ENCODE data around the gene LCN6. TPM values are rescaled to one million over a fixed set of nuclear protein-coding genes. Genes with fewer than 3 reads are reported as not detected.

Gene LCN6
- total and polyA plus RNA-seq, 2 of the 13 experiments (the other 11 are each of a cell fraction or from before 2014, with no cell fraction given), result not detected

GRCh38 chr9:136728080-136728547 is 20.2 kb downstream of the LCN6 start (continued):
- TF ChIP-seq, protein P1, sequence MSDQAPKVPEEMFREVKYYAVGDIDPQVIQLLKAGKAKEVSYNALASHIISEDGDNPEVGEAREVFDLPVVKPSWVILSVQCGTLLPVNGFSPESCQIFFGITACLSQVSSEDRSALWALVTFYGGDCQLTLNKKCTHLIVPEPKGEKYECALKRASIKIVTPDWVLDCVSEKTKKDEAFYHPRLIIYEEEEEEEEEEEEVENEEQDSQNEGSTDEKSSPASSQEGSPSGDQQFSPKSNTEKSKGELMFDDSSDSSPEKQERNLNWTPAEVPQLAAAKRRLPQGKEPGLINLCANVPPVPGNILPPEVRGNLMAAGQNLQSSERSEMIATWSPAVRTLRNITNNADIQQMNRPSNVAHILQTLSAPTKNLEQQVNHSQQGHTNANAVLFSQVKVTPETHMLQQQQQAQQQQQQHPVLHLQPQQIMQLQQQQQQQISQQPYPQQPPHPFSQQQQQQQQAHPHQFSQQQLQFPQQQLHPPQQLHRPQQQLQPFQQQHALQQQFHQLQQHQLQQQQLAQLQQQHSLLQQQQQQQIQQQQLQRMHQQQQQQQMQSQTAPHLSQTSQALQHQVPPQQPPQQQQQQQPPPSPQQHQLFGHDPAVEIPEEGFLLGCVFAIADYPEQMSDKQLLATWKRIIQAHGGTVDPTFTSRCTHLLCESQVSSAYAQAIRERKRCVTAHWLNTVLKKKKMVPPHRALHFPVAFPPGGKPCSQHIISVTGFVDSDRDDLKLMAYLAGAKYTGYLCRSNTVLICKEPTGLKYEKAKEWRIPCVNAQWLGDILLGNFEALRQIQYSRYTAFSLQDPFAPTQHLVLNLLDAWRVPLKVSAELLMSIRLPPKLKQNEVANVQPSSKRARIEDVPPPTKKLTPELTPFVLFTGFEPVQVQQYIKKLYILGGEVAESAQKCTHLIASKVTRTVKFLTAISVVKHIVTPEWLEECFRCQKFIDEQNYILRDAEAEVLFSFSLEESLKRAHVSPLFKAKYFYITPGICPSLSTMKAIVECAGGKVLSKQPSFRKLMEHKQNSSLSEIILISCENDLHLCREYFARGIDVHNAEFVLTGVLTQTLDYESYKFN (CRISPR knock-in tag; conservative IDR thresholded peaks at IDR 0.05), result peak; percentile 23; the same call in 1 of the 2 replicates
- TF ChIP-seq ELF1 (CRISPR knock-in tag; IDR thresholded peaks at IDR 0.05), result peak; percentile 66
- TF ChIP-seq ZNF589 (CRISPR knock-in tag; conservative IDR thresholded peaks at IDR 0.05), result 0 out of 2 replicates have a peak, but pooled peaks have one; percentile 36
- peak; percentile 67 for TF ChIP-seq SKI (IDR thresholded peaks at IDR 0.05; ENCODE audit: partially characterized antibody)
- peak; percentile 62; the same call in 1 of the 2 replicates for TF ChIP-seq ZNF709 (CRISPR knock-in tag; IDR thresholded peaks at IDR 0.05)
- no peak; the same call in 1 of the 2 replicates for TF ChIP-seq HNF1B (CRISPR knock-in tag; IDR thresholded peaks at IDR 0.05)
- TF ChIP-seq FOXA3 (CRISPR knock-in tag; IDR thresholded peaks at IDR 0.05), result peak; percentile 56
- TF ChIP-seq TGIF2 (CRISPR knock-in tag; IDR thresholded peaks at IDR 0.05), result 0 out of 2 replicates have a peak, but pooled peaks have one; percentile 12
- 0 out of 2 replicates have a peak, but pooled peaks have one; percentile 49 for TF ChIP-seq ZNF20 (CRISPR knock-in tag; IDR thresholded peaks at IDR 0.05)
- TF ChIP-seq TAF15 (IDR thresholded peaks at IDR 0.05; ENCODE audit: low read depth, low read length, poor library complexity, severe bottlenecking), result peak; percentile 32
- TF ChIP-seq MYNN (CRISPR knock-in tag; IDR thresholded peaks at IDR 0.05; ENCODE audit: low read depth), result peak; percentile 49; the same call in 1 of the 2 replicates
- TF ChIP-seq CBFB (CRISPR knock-in tag; IDR thresholded peaks at IDR 0.05), result peak; percentile 88
- TF ChIP-seq, protein P2, sequence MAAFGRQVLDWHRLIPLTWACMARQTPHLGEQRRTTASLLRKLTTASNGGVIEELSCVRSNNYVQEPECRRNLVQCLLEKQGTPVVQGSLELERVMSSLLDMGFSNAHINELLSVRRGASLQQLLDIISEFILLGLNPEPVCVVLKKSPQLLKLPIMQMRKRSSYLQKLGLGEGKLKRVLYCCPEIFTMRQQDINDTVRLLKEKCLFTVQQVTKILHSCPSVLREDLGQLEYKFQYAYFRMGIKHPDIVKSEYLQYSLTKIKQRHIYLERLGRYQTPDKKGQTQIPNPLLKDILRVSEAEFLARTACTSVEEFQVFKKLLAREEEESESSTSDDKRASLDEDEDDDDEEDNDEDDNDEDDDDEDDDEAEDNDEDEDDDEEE (CRISPR knock-in tag; IDR thresholded peaks at IDR 0.05), result peak; percentile 78
- TF ChIP-seq GMEB2 (CRISPR knock-in tag; IDR thresholded peaks at IDR 0.05; ENCODE audit: low read depth), result 0 out of 2 replicates have a peak, but pooled peaks have one; percentile 39
- 0 out of 2 replicates have a peak, but pooled peaks have one; percentile 41 for TF ChIP-seq FOXP4 (CRISPR knock-in tag; IDR thresholded peaks at IDR 0.05)
- TF ChIP-seq NR3C1 (CRISPR knock-in tag; IDR thresholded peaks at IDR 0.05), result no peak
- TF ChIP-seq NR1H2 (CRISPR knock-in tag; IDR thresholded peaks at IDR 0.05; ENCODE audit: borderline replicate concordance, low read depth), result no peak
- TF ChIP-seq, protein P3, sequence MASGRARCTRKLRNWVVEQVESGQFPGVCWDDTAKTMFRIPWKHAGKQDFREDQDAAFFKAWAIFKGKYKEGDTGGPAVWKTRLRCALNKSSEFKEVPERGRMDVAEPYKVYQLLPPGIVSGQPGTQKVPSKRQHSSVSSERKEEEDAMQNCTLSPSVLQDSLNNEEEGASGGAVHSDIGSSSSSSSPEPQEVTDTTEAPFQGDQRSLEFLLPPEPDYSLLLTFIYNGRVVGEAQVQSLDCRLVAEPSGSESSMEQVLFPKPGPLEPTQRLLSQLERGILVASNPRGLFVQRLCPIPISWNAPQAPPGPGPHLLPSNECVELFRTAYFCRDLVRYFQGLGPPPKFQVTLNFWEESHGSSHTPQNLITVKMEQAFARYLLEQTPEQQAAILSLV (CRISPR knock-in tag; IDR thresholded peaks at IDR 0.05; ENCODE audit: borderline replicate concordance), result no peak; the same call in 1 of the 2 replicates
